H9 (cell line): ENCODE results near the gene SLC35F5. TPM values are rescaled to one million over a fixed set of nuclear protein-coding genes. Genes with fewer than 3 reads are reported as not detected.
"Not testable (repeated sequence)": the region's sequence is repeated elsewhere in the genome, so short reads cannot be mapped to it uniquely, and the experiment has no call there.

Source experiments
- DNase-seq: peaks from one replicate; pipeline ENCODE4 v3.0.0-alpha.2; 2017
- H2AFZ ChIP-seq: one replicate; pipeline ENCODE4 v1.6.1; 2013; ENCODE audit warnings: mild to moderate bottlenecking, low read length, control low read depth, moderate library complexity
- H2AK5ac ChIP-seq: 2 replicates; pipeline ENCODE4 v1.6.1; 2013; ENCODE audit warnings: low read length, control low read depth, mixed read lengths; ENCODE audit not compliant: insufficient read length
- H2BK120ac ChIP-seq: one replicate; pipeline ENCODE4 v1.6.1; 2013; ENCODE audit warnings: low read depth, mild to moderate bottlenecking, low read length, control low read depth, inconsistent platforms; ENCODE audit not compliant: poor library complexity, severe bottlenecking
- H2BK12ac ChIP-seq: 2 replicates; pipeline ENCODE4 v1.6.1; 2013; ENCODE audit warnings: low read length, control low read depth, mixed read lengths, low read depth; ENCODE audit not compliant: insufficient read length
- H2BK15ac ChIP-seq: 2 replicates; pipeline ENCODE4 v1.6.1; 2013; ENCODE audit warnings: low read depth, low read length, control low read depth
- H2BK20ac ChIP-seq: one replicate; pipeline ENCODE4 v1.6.1; 2013; ENCODE audit warnings: low read depth, mild to moderate bottlenecking, low read length, control low read depth, inconsistent platforms; ENCODE audit not compliant: poor library complexity, severe bottlenecking
- H2BK5ac ChIP-seq: 2 replicates; pipeline ENCODE4 v1.6.1; 2013; ENCODE audit warnings: low read length, control low read depth, mixed read lengths; ENCODE audit not compliant: insufficient read length
- H3K14ac ChIP-seq: 2 replicates; pipeline ENCODE4 v1.6.1; 2013; ENCODE audit warnings: low read length, control low read depth; ENCODE audit not compliant: insufficient read depth
- H3K18ac ChIP-seq: 2 replicates; pipeline ENCODE4 v1.6.1; 2013; ENCODE audit warnings: low read depth, mild to moderate bottlenecking, mixed read lengths, low read length, control low read depth; ENCODE audit not compliant: insufficient read length
- H3K23ac ChIP-seq: 2 replicates; pipeline ENCODE4 v1.6.1; 2013; ENCODE audit warnings: low read length, control low read depth, mixed read lengths, low read depth; ENCODE audit not compliant: insufficient read length
- H3K23me2 ChIP-seq: 2 replicates; pipeline ENCODE4 v1.6.1; 2013; ENCODE audit warnings: low read depth, mild to moderate bottlenecking, mixed read lengths, low read length, control low read depth; ENCODE audit not compliant: insufficient read length, poor library complexity, severe bottlenecking
- H3K27ac ChIP-seq: 2 replicates; pipeline ENCODE4 v1.5.1; 2013; ENCODE audit warnings: low read length, control low read depth, mixed read lengths, low read depth; ENCODE audit not compliant: insufficient read length
- H3K27me3 ChIP-seq: 2 replicates; pipeline ENCODE4 v1.6.1; 2013; ENCODE audit warnings: low read length, control low read depth, inconsistent platforms; ENCODE audit not compliant: insufficient read depth
- H3K4ac ChIP-seq: 2 replicates; pipeline ENCODE4 v1.6.1; 2013; ENCODE audit warnings: low read depth, mild to moderate bottlenecking, control low read depth, inconsistent platforms, low read length, moderate library complexity
- H3K4me1 ChIP-seq: 2 replicates; pipeline ENCODE4 v1.6.1; 2013; ENCODE audit warnings: low read length, control low read depth, inconsistent platforms; ENCODE audit not compliant: insufficient read depth
- H3K4me2 ChIP-seq: 2 replicates; pipeline ENCODE4 v1.6.1; 2013; ENCODE audit warnings: low read length, control low read depth, mixed read lengths; ENCODE audit not compliant: insufficient read length, insufficient read depth
- H3K56ac ChIP-seq: 2 replicates; pipeline ENCODE4 v1.6.1; 2013; ENCODE audit warnings: low read depth, mild to moderate bottlenecking, mixed read lengths, low read length, control low read depth; ENCODE audit not compliant: insufficient read length
- H3K79me1 ChIP-seq: 2 replicates; pipeline ENCODE4 v1.6.1; 2013; ENCODE audit warnings: low read depth, mild to moderate bottlenecking, moderate library complexity, low read length, control low read depth, inconsistent platforms; ENCODE audit not compliant: insufficient read depth, poor library complexity, severe bottlenecking
- H3K79me2 ChIP-seq: 2 replicates; pipeline ENCODE4 v1.6.1; 2013; ENCODE audit warnings: low read length, control low read depth, inconsistent platforms; ENCODE audit not compliant: insufficient read depth
- H3K9ac ChIP-seq: 2 replicates; pipeline ENCODE4 v1.6.1; 2013; ENCODE audit warnings: low read length, control low read depth, mixed read lengths; ENCODE audit not compliant: insufficient read length; ENCODE audit errors: extremely low read depth
- H3K9me3 ChIP-seq: one replicate; pipeline ENCODE4 v1.6.1; 2013; ENCODE audit warnings: low read depth, low read length, inconsistent platforms; ENCODE audit not compliant: control insufficient read depth
- H3T11ph ChIP-seq: one replicate; pipeline ENCODE4 v1.6.1; 2013; ENCODE audit warnings: mild to moderate bottlenecking, low read length, control low read depth, inconsistent platforms
- H4K20me1 ChIP-seq: one replicate; pipeline ENCODE4 v1.6.1; 2013; ENCODE audit not compliant: control insufficient read depth, insufficient read length, insufficient read depth
- H4K5ac ChIP-seq: 2 replicates; pipeline ENCODE4 v1.6.1; 2013; ENCODE audit warnings: low read depth, mild to moderate bottlenecking, mixed read lengths, low read length, control low read depth; ENCODE audit not compliant: insufficient read length
- H4K8ac ChIP-seq: replicated peaks from 2 replicates; pipeline ENCODE4 v1.6.1; 2013; ENCODE audit warnings: low read length, control low read depth, mixed read lengths, low read depth; ENCODE audit not compliant: insufficient read length
- H4K91ac ChIP-seq: 2 replicates; pipeline ENCODE4 v1.6.1; 2013; ENCODE audit warnings: low read depth, mild to moderate bottlenecking, moderate library complexity, mixed read lengths, low read length, control low read depth; ENCODE audit not compliant: insufficient read length
- H3K27ac Mint-ChIP-seq, 3 experiments: 2 replicates in 2 of 3; 3 replicates in 1 of 3; pipeline ENCODE4 v1.8.0; 2020 to 2021; ENCODE audit warnings: mixed read lengths in 3 of 3, mild to moderate bottlenecking in 1 of 3, moderate library complexity in 1 of 3
- H3K27me3 Mint-ChIP-seq: 2 replicates; pipeline ENCODE4 v1.8.0; 2021; ENCODE audit warnings: low read depth, mild to moderate bottlenecking, moderate library complexity, mixed read lengths
- H3K36me3 Mint-ChIP-seq, 3 experiments: 2 replicates in 2 of 3; 3 replicates in 1 of 3; pipeline ENCODE4 v1.8.0; 2020 to 2021; ENCODE audit warnings: low read depth in 3 of 3, mixed read lengths in 3 of 3; ENCODE audit not compliant: insufficient read depth in 1 of 3
- H3K4me1 Mint-ChIP-seq, 2 experiments: 2 replicates each; pipeline ENCODE4 v1.8.0; 2020; ENCODE audit warnings: mixed read lengths in 2 of 2
- H3K4me3 Mint-ChIP-seq, 2 experiments: 2 replicates in 1 of 2; 3 replicates in 1 of 2; pipeline ENCODE4 v1.8.0; 2020 to 2021; ENCODE audit warnings: mild to moderate bottlenecking in 2 of 2, mixed read lengths in 2 of 2, moderate library complexity in 1 of 2
- H3K9me3 Mint-ChIP-seq, 2 experiments: 2 replicates in 1 of 2; 3 replicates in 1 of 2; pipeline ENCODE4 v1.8.0; 2020; ENCODE audit warnings: mild to moderate bottlenecking in 2 of 2, mixed read lengths in 2 of 2, moderate library complexity in 1 of 2
- WGBS: extraction: QIAGEN DNeasy Blood & Tissue Kit; methylation state at CpG from one replicate; pipeline ENCODE4 v1.1.7; 2013; ENCODE audit warnings: missing lambda C conversion rate, low lambda C conversion rate, mixed read lengths; ENCODE audit not compliant: insufficient read length; ENCODE audit errors: extremely low coverage; 5-methylcytosine and 5-hydroxymethylcytosine counted together
- total RNA-seq: library from RNA; stranded (reverse); gene quantifications from 2 replicates; pipeline ENCODE4 v1.2.1, GENCODE V29; 2021
- TF ChIP-seq, protein P1 (sequence below): fragments of 200-600 bp; sonication (generic); conservative IDR thresholded peaks from 3 replicates; pipeline ENCODE4 v1.8.0; 2021; ENCODE audit warnings: antibody characterized with exemption, mild to moderate bottlenecking

Gene SLC35F5
- total RNA-seq, 1 experiment from 2014 or later, result 31.3 TPM

- Mint-ChIP-seq H3K27ac (no peak overlapping the region), H3K4me1 (peaks cover 0 to 4% of the 10 kb centered on the region in 2 experiments; a peak in 2 of 4 replicates), H3K27me3 (peaks cover 10% of the 10 kb centered on the region), H3K9me3 (peaks cover 5 to 8% of the 10 kb centered on the region in 2 experiments; a peak in 3 of 5 replicates), H3K36me3 (peaks cover 0 to 4% (median 3%) of the 10 kb centered on the region in 3 experiments; a peak in 2 of 7 replicates), H3K4me3 (no peak overlapping the region)
- Histone ChIP-seq H2BK5ac (no peak overlapping the region), H2AFZ (no peak overlapping the region), H3K56ac (no peak overlapping the region), H3K79me1 (no peaks in the 10 kb centered on the region), H3K23me2 (no peaks in the 10 kb centered on the region), H4K91ac (no peak overlapping the region), H3K9me3 (no peaks in the 10 kb centered on the region), H3K4me2 (no peak overlapping the region), H3K23ac (no peak overlapping the region), H3K79me2 (no peaks in the 10 kb centered on the region), H2BK12ac (no peak overlapping the region), H3T11ph (no peak overlapping the region), H3K27me3 (no peaks in the 10 kb centered on the region), H4K5ac (no peak overlapping the region), H4K20me1 (no peaks in the 10 kb centered on the region), H2BK120ac (no peak overlapping the region), H3K18ac (no peak overlapping the region), H2AK5ac (no peak overlapping the region), H4K8ac (no peak overlapping the region), H3K14ac (no peak overlapping the region), H3K4me1 (no peaks in the 10 kb centered on the region), H3K4ac (no peak overlapping the region), H2BK20ac (no peak overlapping the region), H3K9ac (no peak overlapping the region), H3K27ac (no peak overlapping the region), H2BK15ac (no peak overlapping the region)
- TF ChIP-seq, protein P1, sequence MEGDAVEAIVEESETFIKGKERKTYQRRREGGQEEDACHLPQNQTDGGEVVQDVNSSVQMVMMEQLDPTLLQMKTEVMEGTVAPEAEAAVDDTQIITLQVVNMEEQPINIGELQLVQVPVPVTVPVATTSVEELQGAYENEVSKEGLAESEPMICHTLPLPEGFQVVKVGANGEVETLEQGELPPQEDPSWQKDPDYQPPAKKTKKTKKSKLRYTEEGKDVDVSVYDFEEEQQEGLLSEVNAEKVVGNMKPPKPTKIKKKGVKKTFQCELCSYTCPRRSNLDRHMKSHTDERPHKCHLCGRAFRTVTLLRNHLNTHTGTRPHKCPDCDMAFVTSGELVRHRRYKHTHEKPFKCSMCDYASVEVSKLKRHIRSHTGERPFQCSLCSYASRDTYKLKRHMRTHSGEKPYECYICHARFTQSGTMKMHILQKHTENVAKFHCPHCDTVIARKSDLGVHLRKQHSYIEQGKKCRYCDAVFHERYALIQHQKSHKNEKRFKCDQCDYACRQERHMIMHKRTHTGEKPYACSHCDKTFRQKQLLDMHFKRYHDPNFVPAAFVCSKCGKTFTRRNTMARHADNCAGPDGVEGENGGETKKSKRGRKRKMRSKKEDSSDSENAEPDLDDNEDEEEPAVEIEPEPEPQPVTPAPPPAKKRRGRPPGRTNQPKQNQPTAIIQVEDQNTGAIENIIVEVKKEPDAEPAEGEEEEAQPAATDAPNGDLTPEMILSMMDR, result no peak
- no CpG with 5 or more reads among the region's 5 CpGs for WGBS
- no peak for DNase-seq
Observed at GRCh38 chr2:113698892-113699447, 57.5 kb downstream of the SLC35F5 start.

DNA sequence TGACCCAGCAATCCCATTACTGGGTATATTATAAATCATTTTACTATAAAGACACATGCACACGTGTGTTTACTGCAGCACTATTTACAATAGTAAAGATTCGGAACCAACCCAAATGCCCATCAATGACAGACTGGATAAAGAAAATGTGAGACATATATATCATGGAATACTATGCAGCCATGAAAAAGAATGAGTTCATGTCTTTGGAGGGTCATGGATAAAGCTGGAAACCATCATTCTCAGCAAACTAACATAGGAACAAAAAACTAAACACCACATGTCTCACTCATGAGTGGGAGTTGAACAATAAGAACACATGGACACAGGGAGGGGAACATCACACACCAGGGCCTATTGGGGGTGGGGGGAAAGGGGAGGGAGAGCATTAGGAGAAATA is 58.2 kb downstream of the SLC35F5 start:
- H4K8ac ChIP-seq, H3K36me3 Mint-ChIP-seq, H2AFZ ChIP-seq, H3K56ac ChIP-seq, H3K23me2 ChIP-seq, H3K4me1 Mint-ChIP-seq, H2BK12ac ChIP-seq, H3K27me3 ChIP-seq, H3K4me2 ChIP-seq, H3K4me1 ChIP-seq, H3K4ac ChIP-seq, DNase-seq, H3K79me2 ChIP-seq, H3K9me3 Mint-ChIP-seq, H3K9me3 ChIP-seq, H3K4me3 Mint-ChIP-seq, H4K91ac ChIP-seq, H4K20me1 ChIP-seq, H2BK120ac ChIP-seq, H2BK20ac ChIP-seq, H2AK5ac ChIP-seq, H3K14ac ChIP-seq, H3K27ac Mint-ChIP-seq, H3K23ac ChIP-seq, H3K27ac ChIP-seq, H3K79me1 ChIP-seq, H3K9ac ChIP-seq, H2BK5ac ChIP-seq, H2BK15ac ChIP-seq, H3T11ph ChIP-seq, H4K5ac ChIP-seq, H3K18ac ChIP-seq: not testable (repeated sequence)
- peaks cover 16% of the 10 kb centered on the region for H3K27me3 Mint-ChIP-seq
- no CpG with 5 or more reads among the region's 2 CpGs for WGBS
